ENCODE data around the gene SFT2D3.

SFT2D3 gene

GRCh38 chr2:127754186-127754585, 52.9 kb downstream of the SFT2D3 start:
- DNase-seq = no peak

All from Kasumi-1 (cell line).